AG04450 (cell line): Measurements from ENCODE around the gene PSMD3. TPM values are rescaled to one million over a fixed set of nuclear protein-coding genes. Genes with fewer than 3 reads are reported as not detected.
"Not testable (repeated sequence)": the region's sequence is repeated elsewhere in the genome, so short reads cannot be mapped to it uniquely, and the experiment has no call there.

ENCODE experiments used
- CTCF ChIA-PET: fragments of 300-600, 350-600 bp; formaldehyde crosslinking; extraction: SDS; loops from one replicate; lab custom pipeline; 2022; ENCODE audit warnings: antibody characterized with exemption, inconsistent platforms; lab: Charles Lee
- POLR2A ChIA-PET: fragments of 350-600 bp; formaldehyde crosslinking; extraction: SDS; loops from one replicate; lab custom pipeline; 2021; ENCODE audit warnings: antibody characterized with exemption, inconsistent platforms; lab: Yijun Ruan, JAX
- DNase-seq: peaks from one replicate; pipeline ENCODE4 v3.0.0-alpha.2; 2011; ENCODE audit warnings: low read depth, low spot score
- H3K27ac ChIP-seq: one replicate; pipeline ENCODE4 v1.5.1; 2012; ENCODE audit warnings: low read depth, low read length, control low read depth
- H3K27me3 ChIP-seq: one replicate; pipeline ENCODE4 v1.6.0; 2012; ENCODE audit warnings: low read length; ENCODE audit not compliant: control insufficient read depth, insufficient read depth
- H3K4me3 ChIP-seq: 2 replicates; pipeline ENCODE4 v1.5.1; 2011; ENCODE audit warnings: mild to moderate bottlenecking, low read depth, low read length, control low read depth
- H3K9me3 ChIP-seq: 2 replicates; pipeline ENCODE4 v1.5.1; 2012; ENCODE audit warnings: low read length; ENCODE audit not compliant: control insufficient read depth, insufficient read depth
- CTCF ChIP-seq: IDR thresholded peaks from 2 replicates; pipeline ENCODE4 v1.5.1; 2011; ENCODE audit warnings: low read depth, low read length, control low read depth, inconsistent platforms
- polyA plus RNA-seq: library from polyadenylated mRNA; depleted of rRNA; stranded (reverse); fragments of >200 nt; gene quantifications from 2 replicates; pipeline ENCODE4 v1.2.3, GENCODE V29; 2011

The PSMD3 gene
- polyA plus RNA-seq, 1 experiment: 62.6 TPM

GRCh38 chr17:40005520-40005919, 24.9 kb downstream of the PSMD3 start:
- ChIA-PET POLR2A (interaction anchor here (0.9 kb wide), 1 partner anchor 25 kb away, joined by 3 read pairs; the partner anchor contains the start of gene PSMD3), CTCF (no interaction called here)
- H3K4me3 ChIP-seq: no peak overlapping the region
- no peak for TF ChIP-seq CTCF
- no peak overlapping the region for H3K27ac ChIP-seq
- H3K9me3 ChIP-seq: no peaks in the 10 kb centered on the region
- DNase-seq: no peak
- peaks cover 2% of the 10 kb centered on the region for H3K27me3 ChIP-seq

- POLR2A ChIA-PET, H3K9me3 ChIP-seq, H3K27me3 ChIP-seq, DNase-seq, H3K4me3 ChIP-seq, H3K27ac ChIP-seq, CTCF ChIA-PET: not testable (repeated sequence)
Observed at GRCh38 chr17:40010946-40011500, 30.4 kb downstream of the PSMD3 start.

- H3K4me3 ChIP-seq, POLR2A ChIA-PET, H3K27ac ChIP-seq, DNase-seq, H3K27me3 ChIP-seq, H3K9me3 ChIP-seq: not testable (repeated sequence)
- CTCF ChIA-PET: interaction anchor here (1.5 to 7.6 kb wide), 6 partner anchors 14 to 278 kb away, joined by 4 to 81 read pairs (median 8); no protein-coding TSS in a partner anchor
Observed at GRCh38 chr17:40012017-40012647, 31.5 kb downstream of the PSMD3 start.

- TF ChIP-seq CTCF: no peak
- no peak for DNase-seq
- POLR2A ChIA-PET: no interaction called here
- H3K4me3 ChIP-seq: no peak overlapping the region
- H3K27me3 ChIP-seq: no peaks in the 10 kb centered on the region
- CTCF ChIA-PET: interaction anchor here (0.6 to 7.6 kb wide), 12 partner anchors 12 to 344 kb away, joined by 3 to 81 read pairs (median 5); no protein-coding TSS in a partner anchor
- peak overlapping the region; percentile 2 for H3K27ac ChIP-seq
- H3K9me3 ChIP-seq: no peaks in the 10 kb centered on the region
Observed at GRCh38 chr17:40014375-40014980, 33.9 kb downstream of the PSMD3 start.

GRCh38 chr17:40015005-40015997, 34.7 kb downstream of the PSMD3 start, which contains the start of gene CSF3:
CSF3 (plus strand) TSS chr17:40015440; CDS start chr17:40015475, 35 bp downstream.
- no peak within 1 kb of the TSS for H3K4me3 ChIP-seq

More at GRCh38 chr17:40015005-40015997, 34.7 kb downstream of the PSMD3 start, which contains the start of gene CSF3:
- ChIA-PET POLR2A (interaction anchor here (0.5 to 0.6 kb wide), 2 partner anchors 147 to 189 kb away, joined by 3 to 8 read pairs; no protein-coding TSS in a partner anchor), CTCF (interaction anchor here (0.6 to 7.6 kb wide), 10 partner anchors 11 to 343 kb away, joined by 3 to 81 read pairs (median 5); no protein-coding TSS in a partner anchor)
- no peaks in the 10 kb centered on the region for H3K27me3 ChIP-seq
- peak within 1 kb of the TSS; percentile 2 for H3K27ac ChIP-seq
- no peak for TF ChIP-seq CTCF
- DNase-seq: no peak
- no peaks in the 10 kb centered on the region for H3K9me3 ChIP-seq
